ENCODE results near the gene PSMB10. TPM values are rescaled to one million over a fixed set of nuclear protein-coding genes. Genes with fewer than 3 reads are reported as not detected.

PSMB10 gene
- total RNA-seq, 1 donor from 2014 or later: 214 TPM

DNA sequence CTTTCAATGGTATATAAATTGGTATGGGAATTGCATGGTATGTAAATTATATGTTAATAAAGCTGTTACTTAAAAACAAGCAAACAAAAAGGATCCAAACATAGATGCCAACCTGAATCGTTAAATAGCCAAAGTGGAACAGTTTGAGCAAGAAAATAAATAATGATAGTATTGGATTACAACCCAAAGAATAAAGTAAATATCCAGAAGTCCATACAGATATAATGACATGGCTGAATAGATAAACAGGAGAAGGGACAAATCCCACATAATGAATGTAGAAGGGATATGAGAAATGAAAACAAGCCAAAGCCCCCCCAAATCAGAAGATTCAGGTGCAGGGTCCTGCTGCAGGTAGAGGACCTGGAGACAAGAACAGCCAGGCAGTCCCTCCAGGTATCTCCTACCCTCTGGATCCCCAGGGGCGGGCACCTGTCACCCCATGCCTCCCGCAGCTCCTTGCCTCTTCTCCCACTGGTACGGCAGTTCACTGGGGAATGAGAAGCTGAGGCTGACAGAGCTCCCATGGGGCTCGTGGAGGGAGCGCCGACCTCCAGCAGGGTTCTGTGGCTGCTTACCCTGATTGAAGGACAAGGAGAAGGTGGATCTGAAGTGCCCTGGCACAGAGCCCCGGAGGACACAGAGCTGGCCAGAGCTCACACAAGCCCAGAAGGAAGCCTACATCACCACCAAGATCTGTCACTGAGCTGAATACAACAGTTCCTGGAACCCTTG lies 17.2 kb upstream of the PSMB10 start:
- Mint-ChIP-seq H3K36me3 (ENCODE audit: low read depth) (peaks cover 20% of the 10 kb centered on the region), H3K27ac (no peak overlapping the region), H3K9me3 (no peaks in the 10 kb centered on the region), H3K27me3 (no peaks in the 10 kb centered on the region), H3K4me3 (no peak overlapping the region), H3K4me1 (peaks cover 4% of the 10 kb centered on the region)
- DNase-seq: no peak
- intact Hi-C loops (cut with micrococcal nuclease): no loop called here

DNA sequence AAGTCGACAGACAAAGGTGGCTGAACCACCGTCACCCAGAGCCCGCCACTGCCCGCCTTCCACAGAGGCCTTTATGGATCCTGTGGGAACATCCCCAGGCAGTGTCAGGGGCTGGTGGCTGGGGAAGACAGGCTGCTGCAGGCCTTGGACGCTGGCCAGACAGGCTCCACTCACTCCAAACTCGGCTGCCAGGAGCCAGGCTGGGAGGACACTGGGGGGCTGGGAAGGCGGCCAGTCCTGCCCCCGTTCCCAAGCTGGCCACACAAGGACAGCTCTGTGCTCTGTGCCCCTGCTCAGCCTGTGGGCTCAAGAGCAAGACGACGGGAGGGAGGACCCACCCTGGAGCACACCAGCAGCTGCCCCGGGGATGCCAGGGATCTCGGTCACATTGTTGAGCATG lies 14.8 kb upstream of the PSMB10 start:
- no peaks in the 10 kb centered on the region for H3K9me3 Mint-ChIP-seq
- peaks cover 15% of the 10 kb centered on the region for H3K36me3 Mint-ChIP-seq (ENCODE audit: low read depth)

DNA sequence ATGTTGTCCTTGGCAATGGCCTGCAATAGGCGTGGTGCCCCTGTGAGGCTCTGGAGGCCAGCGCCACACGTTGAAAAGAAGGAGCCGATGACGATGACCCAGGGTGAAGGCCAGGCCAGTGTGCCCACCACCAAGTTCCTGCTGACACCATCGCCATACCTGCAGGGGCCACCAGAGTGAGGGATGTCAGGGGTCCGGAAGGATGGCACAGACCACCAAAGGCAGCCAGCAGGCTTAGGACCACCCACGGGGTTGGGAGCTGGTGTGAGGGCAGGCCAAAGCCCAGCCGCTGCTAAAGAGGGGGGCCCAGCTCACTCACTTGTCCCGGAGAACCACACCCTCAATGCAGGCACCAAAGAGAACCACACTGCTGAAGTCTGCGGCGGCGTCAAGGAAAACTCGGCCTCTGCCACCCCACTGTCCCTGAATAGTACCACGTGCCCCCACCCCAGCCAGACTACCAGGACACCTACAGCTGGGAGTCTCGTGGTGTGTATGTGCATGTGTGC lies 13.7 kb upstream of the PSMB10 start:
- intact Hi-C loops (cut with micrococcal nuclease): no loop called here
- Mint-ChIP-seq H3K27me3 (no peaks in the 10 kb centered on the region), H3K27ac (no peak overlapping the region), H3K9me3 (no peaks in the 10 kb centered on the region), H3K36me3 (ENCODE audit: low read depth) (peaks cover 20% of the 10 kb centered on the region), H3K4me3 (no peak overlapping the region), H3K4me1 (peaks cover 1% of the 10 kb centered on the region)
- no peak for DNase-seq

More for the DNA sequence above, 14.8 kb upstream of the PSMB10 start:
- no peak for DNase-seq
- Mint-ChIP-seq H3K27ac (no peak overlapping the region), H3K4me3 (no peak overlapping the region), H3K4me1 (peaks cover 1% of the 10 kb centered on the region), H3K27me3 (no peaks in the 10 kb centered on the region)
- intact Hi-C loops (cut with micrococcal nuclease): no loop called here

DNA sequence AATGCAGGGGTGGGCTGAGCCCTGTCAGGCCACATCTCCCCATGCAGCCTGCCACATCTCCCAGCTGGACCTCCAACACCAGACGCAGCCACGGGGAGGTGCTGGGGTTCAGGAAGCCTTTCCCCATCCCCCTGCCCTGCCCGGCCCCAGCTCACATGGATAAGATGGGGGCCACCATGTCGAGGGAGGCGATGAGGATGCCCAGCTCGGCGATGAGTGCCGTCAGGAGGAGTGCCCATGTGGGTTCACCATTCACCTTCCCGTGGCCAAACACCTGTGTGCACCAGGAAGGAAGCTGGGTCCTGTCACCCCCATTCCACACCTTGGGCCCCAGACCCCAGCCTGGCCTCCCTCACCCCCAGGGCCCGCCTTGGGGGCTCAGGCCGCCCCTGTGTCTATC lies 13.0 kb upstream of the PSMB10 start:
- DNase-seq: no peak
- Mint-ChIP-seq H3K27me3 (no peaks in the 10 kb centered on the region), H3K4me3 (no peak overlapping the region), H3K36me3 (ENCODE audit: low read depth) (peaks cover 18% of the 10 kb centered on the region), H3K9me3 (no peaks in the 10 kb centered on the region), H3K27ac (no peak overlapping the region), H3K4me1 (peaks cover 1% of the 10 kb centered on the region)
- intact Hi-C loops (cut with micrococcal nuclease): no loop called here

DNA sequence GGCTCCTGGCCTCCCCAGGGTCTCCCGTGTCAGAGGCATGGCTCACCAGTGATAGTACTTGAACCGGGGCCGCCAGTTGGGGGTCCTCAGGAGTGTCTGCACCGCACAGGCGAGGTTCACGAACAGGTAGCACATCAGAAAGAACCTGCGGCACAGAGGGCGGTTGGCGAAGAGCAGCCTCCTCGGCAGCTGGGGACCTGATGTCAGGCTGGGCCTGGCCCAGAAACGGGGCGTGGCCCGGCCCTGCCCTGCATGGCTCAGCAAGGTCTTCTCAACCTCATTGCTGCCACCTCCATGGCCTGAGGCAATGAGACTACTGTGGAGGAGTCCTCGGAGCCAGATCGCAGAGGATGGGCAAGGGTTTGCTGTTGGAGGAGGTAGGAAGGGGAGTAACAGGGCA lies 11.4 kb upstream of the PSMB10 start:
- no peak for DNase-seq
- Mint-ChIP-seq H3K27ac (no peak overlapping the region), H3K27me3 (no peaks in the 10 kb centered on the region), H3K9me3 (no peaks in the 10 kb centered on the region), H3K4me3 (no peak overlapping the region), H3K36me3 (ENCODE audit: low read depth) (peaks cover 18% of the 10 kb centered on the region), H3K4me1 (peaks cover 1% of the 10 kb centered on the region)
- intact Hi-C loops (cut with micrococcal nuclease): no loop called here

DNA sequence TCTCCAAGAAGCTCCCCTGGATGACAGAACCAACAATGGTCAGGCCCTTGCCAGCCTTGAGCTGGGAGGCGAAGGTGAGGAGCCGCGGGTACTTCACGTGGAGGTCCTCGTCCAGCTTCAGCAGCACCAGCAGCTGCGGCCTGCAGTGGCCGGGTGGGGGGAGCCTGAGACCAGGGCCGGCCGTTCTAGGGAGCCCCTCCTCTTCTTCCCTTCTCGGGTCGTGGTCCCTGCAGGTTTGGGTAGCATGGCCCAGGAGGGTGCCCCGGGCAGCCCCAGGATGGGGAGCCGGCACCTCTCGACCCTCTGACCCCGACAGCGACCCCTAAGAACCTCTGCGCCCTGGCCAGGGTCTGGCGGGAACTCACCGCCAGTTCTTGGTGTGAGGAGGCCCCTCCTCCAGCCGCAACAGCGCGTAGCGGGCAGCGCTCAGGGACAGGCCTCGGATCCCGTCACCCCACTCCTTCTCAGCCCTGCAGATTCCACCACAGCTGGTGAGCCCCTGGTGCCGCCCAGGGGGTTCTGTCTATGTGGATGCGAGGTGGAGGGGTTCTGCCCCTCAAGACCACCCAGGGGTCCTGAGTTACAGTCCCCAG lies 10.4 kb upstream of the PSMB10 start:
- intact Hi-C loops (cut with micrococcal nuclease): no loop called here
- H3K9me3 Mint-ChIP-seq: no peaks in the 10 kb centered on the region
- H3K4me1 Mint-ChIP-seq: no peaks in the 10 kb centered on the region
- H3K27ac Mint-ChIP-seq: no peak overlapping the region
- H3K27me3 Mint-ChIP-seq: no peaks in the 10 kb centered on the region
- peaks cover 16% of the 10 kb centered on the region for H3K36me3 Mint-ChIP-seq (ENCODE audit: low read depth)
- no peak for DNase-seq
- H3K4me3 Mint-ChIP-seq: no peak overlapping the region

DNA sequence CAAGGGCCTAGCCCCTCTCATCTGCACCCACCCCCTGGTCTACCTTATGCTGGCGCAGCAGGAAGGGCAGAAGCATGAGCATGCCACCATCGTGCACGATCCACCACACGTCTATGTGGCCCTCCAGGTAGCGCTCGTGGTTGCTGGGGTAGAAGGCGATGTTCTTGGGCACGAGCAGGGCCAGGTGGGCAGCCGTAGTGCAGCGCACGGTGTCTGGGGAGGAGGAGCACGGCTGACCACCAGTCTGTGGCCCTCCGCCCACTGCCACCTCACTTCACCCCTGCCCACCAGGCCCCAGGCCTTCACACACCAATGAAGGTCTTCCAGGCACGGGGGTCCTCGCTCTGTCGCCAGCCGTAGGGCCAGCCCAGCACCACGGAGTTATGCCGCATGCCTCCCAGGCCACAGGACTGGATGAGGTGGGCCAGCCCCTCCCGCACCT lies 9.5 kb upstream of the PSMB10 start:
- H3K36me3 Mint-ChIP-seq (ENCODE audit: low read depth): peaks cover 15% of the 10 kb centered on the region
- H3K4me3 Mint-ChIP-seq: no peak overlapping the region

DNA sequence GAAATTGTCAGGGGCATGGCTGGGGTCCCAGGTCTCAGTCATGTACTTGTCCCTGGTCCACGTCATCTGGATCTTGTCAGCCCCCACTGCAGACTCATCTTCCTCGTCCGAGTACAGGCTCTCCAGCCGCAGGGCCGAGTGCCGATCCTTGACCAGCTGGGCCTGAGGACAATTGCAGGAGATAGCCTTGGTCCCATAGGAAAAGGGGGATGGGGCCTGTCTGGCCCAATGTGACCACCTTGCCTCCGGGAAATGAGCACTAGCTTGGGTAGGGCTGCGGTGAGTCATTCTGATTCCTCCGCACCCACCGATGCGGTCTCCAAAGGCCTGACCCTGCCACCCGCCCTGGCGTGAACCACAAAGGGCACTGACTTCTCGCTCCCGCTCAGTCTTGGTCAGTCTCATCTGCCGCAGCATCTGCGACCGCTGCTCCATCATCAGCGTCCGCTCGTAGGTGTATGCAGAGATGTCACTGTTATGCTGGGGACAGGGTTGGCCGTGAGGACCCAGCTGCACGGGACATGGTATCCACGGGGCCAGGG lies 8.8 kb upstream of the PSMB10 start:
- Mint-ChIP-seq H3K36me3 (ENCODE audit: low read depth) (peaks cover 11% of the 10 kb centered on the region), H3K4me1 (peaks cover 5% of the 10 kb centered on the region), H3K9me3 (no peaks in the 10 kb centered on the region), H3K4me3 (no peak overlapping the region), H3K27me3 (no peaks in the 10 kb centered on the region), H3K27ac (no peak overlapping the region)
- intact Hi-C loops (cut with micrococcal nuclease): no loop called here
- no peak for DNase-seq

More for the DNA sequence above, 9.5 kb upstream of the PSMB10 start:
- peaks cover 5% of the 10 kb centered on the region for H3K4me1 Mint-ChIP-seq
- no peak overlapping the region for H3K27ac Mint-ChIP-seq
- H3K27me3 Mint-ChIP-seq: no peaks in the 10 kb centered on the region
- no peak for DNase-seq
- intact Hi-C loops (cut with micrococcal nuclease): no loop called here
- H3K9me3 Mint-ChIP-seq: no peaks in the 10 kb centered on the region

DNA sequence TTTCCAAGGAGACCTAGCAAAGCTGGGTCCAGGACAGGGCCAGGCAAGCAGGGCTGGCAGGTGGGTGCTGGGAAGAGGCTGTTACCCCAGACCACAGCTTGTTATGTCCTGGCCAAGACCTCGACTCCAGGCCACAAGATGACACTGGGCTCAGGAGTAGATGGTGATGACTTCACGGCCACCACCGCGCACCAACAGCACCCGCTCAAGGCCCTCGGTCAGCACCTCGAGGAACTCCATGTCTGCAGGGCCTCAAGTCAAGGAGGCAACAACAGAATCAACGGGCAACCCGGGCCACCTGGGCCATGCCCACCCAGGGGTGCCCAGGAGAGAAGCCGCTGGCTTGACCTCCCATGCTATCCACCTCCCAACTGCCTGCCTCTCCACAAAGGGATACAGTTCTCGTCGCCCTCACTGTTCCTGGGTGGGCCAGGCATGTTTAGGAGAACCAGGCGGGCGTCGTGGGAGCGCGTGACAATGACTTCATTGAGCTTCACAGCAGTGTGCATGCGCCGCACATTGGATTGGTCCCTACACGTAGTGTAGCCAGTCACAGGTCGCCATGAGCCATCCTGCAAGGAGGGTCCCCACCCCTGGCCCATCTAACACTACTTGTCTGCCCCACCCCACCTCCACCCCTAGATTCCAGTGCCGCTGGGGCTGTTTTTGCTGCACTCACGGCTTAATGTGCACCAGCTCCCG lies 8.2 kb upstream of the PSMB10 start:
- Mint-ChIP-seq H3K27ac (no peak overlapping the region), H3K36me3 (ENCODE audit: low read depth) (peaks cover 15% of the 10 kb centered on the region), H3K9me3 (no peaks in the 10 kb centered on the region), H3K4me1 (peaks cover 11% of the 10 kb centered on the region), H3K27me3 (no peaks in the 10 kb centered on the region), H3K4me3 (no peak overlapping the region)
- intact Hi-C loops (cut with micrococcal nuclease): no loop called here
- no peak for DNase-seq

DNA sequence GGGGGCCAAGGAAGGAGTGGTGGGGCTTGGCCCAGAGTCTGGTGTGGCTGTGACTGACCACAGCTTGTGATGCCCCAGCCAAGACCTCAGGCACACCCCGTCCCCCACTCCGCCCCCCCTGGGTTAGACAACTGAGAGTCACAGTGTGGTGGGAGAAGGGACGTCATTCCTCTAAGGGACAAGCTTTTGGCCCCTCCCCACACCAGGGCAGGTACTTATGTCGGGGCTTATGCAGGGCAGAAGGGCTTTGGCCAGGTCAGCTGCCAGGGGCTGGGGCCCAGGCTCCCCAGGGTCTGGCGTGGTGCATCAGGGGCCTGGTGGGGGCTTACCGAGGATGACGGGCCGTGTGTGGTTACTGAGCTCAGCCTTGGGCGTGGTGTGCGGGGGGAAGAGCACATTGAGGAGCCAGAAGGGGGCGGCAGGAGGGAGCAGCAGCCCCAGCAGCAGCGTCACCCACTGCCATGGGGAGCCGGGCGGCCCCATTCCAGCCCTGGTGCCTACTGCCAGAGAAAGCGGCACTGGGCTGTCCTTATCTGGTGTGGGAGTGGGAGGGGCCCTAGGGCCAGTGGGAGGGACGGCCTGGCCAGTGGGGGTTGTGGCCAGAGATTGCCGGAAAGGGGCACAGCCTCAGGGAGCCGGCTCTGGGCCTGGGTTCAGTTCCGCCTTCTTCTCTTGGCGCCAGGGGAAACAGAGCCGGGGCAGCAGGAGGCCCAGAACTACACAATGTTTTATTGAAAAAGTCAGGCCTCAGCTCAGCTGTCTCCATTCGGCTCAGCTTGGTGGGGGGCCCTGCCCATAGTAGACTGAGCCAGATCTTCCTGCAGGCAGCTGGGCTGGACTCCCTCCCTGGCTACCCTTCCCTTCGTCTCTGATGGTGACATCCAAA lies 7.2 kb upstream of the PSMB10 start, which contains the start of gene LCAT:
TSS of gene LCAT (minus strand) at position 502 of the 886 bp plus-strand sequence. CDS start at position 483, 19 bp downstream.
- Mint-ChIP-seq H3K9me3 (no peaks in the 10 kb centered on the region), H3K27ac (no peak within 1 kb of the TSS), H3K4me1 (peaks cover 19% of the 10 kb centered on the region)

DNA sequence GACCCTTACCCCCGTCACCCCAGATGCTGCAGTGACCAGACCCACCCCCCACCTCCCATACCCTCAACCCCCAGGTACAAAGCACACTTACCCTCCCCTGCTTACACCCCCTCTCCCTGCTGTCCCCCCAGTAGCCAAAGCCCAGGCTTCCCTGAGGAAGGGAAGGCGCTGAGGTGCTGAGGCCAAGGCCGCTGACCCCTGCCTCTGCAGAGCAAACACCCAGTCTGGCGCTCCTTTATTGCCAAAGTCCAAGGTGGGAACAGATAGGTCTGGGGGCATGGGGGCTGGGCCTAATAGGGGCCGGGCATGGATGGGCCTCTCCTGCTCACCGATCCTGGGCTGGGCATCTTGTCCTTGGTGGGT lies 6.6 kb upstream of the PSMB10 start:
- H3K36me3 Mint-ChIP-seq (ENCODE audit: low read depth): peaks cover 16% of the 10 kb centered on the region
- DNase-seq: no peak
- no peak overlapping the region for H3K27ac Mint-ChIP-seq
- peaks cover 19% of the 10 kb centered on the region for H3K4me1 Mint-ChIP-seq
- no peak overlapping the region for H3K4me3 Mint-ChIP-seq
- no peaks in the 10 kb centered on the region for H3K9me3 Mint-ChIP-seq
- H3K27me3 Mint-ChIP-seq: no peaks in the 10 kb centered on the region
- intact Hi-C loops (cut with micrococcal nuclease): no loop called here

More for the DNA sequence above, 7.2 kb upstream of the PSMB10 start, which contains the start of gene LCAT:
- no peak within 1 kb of the TSS for H3K4me3 Mint-ChIP-seq
- no peaks in the 10 kb centered on the region for H3K27me3 Mint-ChIP-seq
- DNase-seq: no peak
- H3K36me3 Mint-ChIP-seq (ENCODE audit: low read depth): peaks cover 16% of the 10 kb centered on the region
- intact Hi-C loops (cut with micrococcal nuclease): no loop called here

DNA sequence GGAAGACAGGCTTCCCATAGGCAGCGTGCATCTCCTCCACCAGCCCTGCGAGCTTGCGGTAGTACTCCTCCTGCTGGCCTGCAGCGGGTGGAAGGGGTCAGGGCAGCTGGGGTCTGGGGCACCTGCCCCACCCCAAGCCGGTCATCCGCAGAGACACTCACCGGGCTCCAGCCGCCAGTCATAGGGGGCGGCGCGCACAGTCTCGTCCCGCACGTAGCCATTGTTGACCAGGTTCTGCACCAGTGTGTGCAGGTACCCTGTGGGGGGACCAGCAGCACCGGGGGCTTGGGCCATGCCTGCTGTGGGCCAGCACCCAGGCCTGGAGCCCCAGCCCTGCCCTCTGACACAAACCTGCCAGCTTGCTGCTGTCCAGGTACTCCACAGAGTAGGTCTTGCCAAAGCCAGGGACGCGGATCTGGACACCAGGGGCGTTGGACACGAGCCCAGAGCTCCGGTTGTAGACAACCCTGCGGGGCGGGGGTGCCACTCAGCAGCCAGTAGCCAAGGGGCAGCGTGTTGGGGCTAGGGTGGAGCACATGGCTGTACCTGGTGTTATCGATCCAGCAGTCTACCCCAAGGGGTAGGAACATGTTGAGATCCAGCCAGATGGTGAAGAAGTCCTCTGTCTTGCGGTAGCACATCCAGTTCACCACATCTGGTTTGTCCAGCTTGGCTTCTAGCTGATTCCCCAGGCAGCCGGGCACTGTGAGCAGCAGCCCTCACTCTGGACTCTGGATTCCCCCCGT lies 6.0 kb upstream of the PSMB10 start:
- Mint-ChIP-seq H3K9me3 (no peaks in the 10 kb centered on the region), H3K36me3 (ENCODE audit: low read depth) (peaks cover 16% of the 10 kb centered on the region), H3K27me3 (no peaks in the 10 kb centered on the region), H3K4me3 (no peak overlapping the region), H3K4me1 (peaks cover 19% of the 10 kb centered on the region), H3K27ac (no peak overlapping the region)
- DNase-seq: no peak
- intact Hi-C loops (cut with micrococcal nuclease): no loop called here

DNA sequence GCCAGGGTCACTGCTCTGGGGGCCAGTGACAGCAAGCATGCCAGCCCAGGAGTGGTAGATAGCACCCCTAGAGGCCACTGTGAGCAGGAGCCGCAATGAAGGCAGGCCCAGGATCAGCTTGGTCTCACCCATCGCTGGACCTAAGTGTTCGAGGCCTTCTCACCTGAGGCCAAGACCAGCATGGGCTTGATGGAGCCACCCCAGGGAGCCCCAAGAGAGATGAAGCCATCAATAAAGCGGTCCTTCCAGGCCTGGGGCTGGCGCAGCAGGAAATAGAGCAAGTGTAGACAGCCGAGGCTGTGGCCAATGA lies 5.5 kb upstream of the PSMB10 start:
- peak; percentile 81 for DNase-seq
- peaks cover 18% of the 10 kb centered on the region for H3K36me3 Mint-ChIP-seq (ENCODE audit: low read depth)
- no peak overlapping the region for H3K4me3 Mint-ChIP-seq
- no peaks in the 10 kb centered on the region for H3K27me3 Mint-ChIP-seq
- no peak overlapping the region for H3K27ac Mint-ChIP-seq
- intact Hi-C loops (cut with micrococcal nuclease): no loop called here
- peaks cover 21% of the 10 kb centered on the region for H3K4me1 Mint-ChIP-seq
- no peaks in the 10 kb centered on the region for H3K9me3 Mint-ChIP-seq

All from activated CD4-positive, alpha-beta T cell treated with anti-CD3 and anti-CD28 coated beads, Interleukin-2, amount 10 ng/mL, durations not matched to agents 24 days and 14 days (primary cell).